ENCODE data around the gene USB1.

The USB1 gene

DNA sequence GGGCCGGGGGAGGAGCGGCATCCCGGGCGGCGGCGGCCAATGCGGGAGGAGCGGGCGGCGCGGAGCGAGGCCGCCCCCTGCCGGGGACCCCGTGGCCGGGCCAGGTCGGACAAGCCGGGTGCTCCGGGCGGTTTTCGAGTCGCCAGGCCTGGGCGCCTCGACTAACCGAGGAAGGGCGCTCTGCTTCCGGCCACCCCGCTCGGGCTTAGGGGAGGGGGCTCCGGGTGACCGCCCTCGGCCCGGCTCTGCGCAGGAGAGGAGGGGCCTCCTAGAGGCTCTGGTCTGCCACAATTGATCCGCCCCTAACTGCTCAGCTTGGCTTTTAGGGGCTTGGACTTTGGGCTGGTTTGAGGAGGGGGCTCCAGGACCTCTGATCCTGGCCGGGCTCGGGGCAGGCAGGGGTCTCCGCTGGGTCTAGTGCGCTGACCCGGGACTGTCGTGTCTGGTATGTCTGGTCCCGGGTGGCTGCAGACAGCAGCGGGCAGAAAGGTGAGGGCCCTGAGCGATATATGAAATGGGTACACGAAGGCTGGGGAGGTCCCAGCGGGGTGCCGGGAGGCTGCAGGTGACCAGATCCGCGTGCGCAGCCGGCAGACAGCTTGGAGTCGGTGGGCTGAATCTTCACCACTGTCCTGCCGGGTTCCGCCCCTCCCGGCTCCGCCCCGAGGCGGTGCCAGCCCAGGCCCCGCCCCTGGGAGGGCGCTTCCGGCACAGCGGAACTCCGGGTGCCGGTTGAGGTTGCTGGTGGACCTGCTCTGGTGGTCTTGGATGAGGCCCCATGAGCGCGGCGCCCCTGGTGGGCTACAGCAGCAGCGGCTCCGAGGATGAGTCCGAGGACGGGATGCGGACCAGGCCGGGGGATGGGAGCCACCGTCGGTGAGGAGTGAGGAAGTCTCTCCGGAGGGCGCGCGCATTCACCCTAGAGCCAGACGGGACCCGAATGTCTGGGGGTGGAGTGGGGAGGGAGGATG, at the start of gene USB1:
USB1 (plus strand) TSS at position 702 of the 971 bp plus-strand sequence; CDS start at position 779, 77 bp downstream.
- peak; percentile 91 for DNase-seq (ENCODE audit: low read depth)

DNA sequence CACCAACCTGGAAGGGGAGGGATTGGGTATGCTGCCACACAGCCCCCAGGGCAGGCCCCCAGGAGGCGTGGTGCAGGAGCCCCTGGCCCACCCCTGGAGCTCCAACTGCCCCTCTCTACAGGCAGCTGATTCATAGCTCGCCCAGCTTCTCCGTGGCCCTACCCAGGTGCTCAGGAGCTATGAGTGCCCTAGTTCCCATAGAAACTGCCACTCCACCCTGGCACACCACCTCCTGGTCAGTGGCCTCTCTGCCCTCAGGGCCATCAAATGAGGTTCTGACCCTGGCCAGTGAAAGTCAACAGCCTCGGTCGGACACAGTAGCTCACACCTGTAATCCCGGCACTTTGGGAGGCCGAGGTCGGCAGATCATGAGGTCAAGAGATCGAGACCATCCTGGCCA, 48.3 kb upstream of the USB1 start:
- no peak for DNase-seq (ENCODE audit: low read depth)

GRCh38 chr16:57953857-57954256, 47.4 kb upstream of the USB1 start:
- no peak for DNase-seq (ENCODE audit: low read depth)

- no peak for DNase-seq (ENCODE audit: low read depth)
Observed at GRCh38 chr16:57955572-57956188, 45.5 kb upstream of the USB1 start.

- no peak for DNase-seq (ENCODE audit: low read depth)
Observed at GRCh38 chr16:57956270-57956808, 44.9 kb upstream of the USB1 start.

- no peak for DNase-seq (ENCODE audit: low read depth)
Observed at GRCh38 chr16:57956924-57957672, 44.1 kb upstream of the USB1 start.

GRCh38 chr16:57957673-57958392, 43.4 kb upstream of the USB1 start:
- no peak for DNase-seq (ENCODE audit: low read depth)

DNA sequence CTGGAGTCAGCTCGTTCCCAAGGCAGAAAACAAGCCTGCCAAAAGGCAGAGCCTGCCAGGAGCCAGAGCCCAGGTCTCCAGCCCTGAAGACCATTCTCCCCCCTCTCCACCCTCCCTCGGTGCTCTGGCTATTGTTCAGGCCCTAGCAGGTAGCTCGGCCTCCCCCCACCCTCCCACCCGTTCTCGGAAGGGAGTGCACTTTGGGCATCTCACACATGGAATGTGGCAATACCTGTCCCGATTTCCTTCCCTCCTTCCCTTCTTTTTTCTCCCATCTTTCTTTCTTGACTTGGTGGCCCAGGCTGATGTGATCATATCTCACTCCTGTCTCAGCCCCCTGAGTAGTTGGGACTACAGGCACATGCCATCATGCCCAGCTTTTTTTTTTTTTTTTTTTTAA, 42.7 kb upstream of the USB1 start:
- DNase-seq (ENCODE audit: low read depth), result no peak

GRCh38 chr16:57959121-57959520, 42.1 kb upstream of the USB1 start:
- no peak for DNase-seq (ENCODE audit: low read depth)

- DNase-seq (ENCODE audit: low read depth), result no peak
Observed at GRCh38 chr16:57959804-57960203, 41.4 kb upstream of the USB1 start.

DNA sequence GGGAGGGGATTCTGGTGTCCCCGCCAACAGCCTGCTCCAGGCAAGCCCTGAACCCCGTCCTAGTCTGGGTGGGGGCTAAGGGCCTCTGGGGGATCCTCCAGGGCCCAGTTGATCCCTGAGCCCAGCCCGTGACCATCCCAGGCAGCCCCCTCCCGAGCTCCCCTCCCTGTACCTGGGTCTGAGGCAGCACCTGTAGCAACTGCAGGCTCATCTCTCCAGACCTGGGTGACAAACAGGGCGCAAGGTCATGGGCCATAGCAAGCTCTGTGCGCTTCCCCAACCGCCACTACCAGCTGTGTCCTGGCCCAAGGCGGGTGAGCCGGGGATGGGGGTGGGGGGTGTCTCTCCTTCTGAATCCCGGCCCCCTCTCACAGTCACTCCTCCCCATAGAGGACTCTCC, 40.9 kb upstream of the USB1 start:
- no peak for DNase-seq (ENCODE audit: low read depth)

- DNase-seq (ENCODE audit: low read depth), result no peak
Observed at GRCh38 chr16:57960826-57961472, 40.3 kb upstream of the USB1 start.

DNA sequence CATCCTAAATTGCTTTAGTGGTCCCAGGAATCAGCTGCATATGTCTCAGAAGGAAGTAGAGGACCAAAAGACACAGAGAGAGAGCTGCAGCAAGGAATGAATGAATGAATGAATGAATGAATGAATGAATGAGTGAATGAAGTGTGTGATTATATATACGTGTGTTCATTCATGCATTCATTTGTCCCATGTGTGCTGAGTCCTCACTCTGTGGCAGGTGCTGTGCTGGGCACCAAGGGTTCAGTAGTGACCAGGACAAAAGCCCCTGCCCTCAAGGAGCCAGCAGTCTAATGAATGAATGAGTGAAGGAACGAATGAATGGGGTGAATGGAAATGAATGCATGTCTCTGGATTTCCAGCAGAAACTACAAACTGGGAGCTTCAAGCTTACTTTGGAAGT, 39.7 kb upstream of the USB1 start:
- DNase-seq (ENCODE audit: low read depth), result no peak

GRCh38 chr16:57962046-57962445, 39.2 kb upstream of the USB1 start:
- DNase-seq (ENCODE audit: low read depth), result no peak

DNA sequence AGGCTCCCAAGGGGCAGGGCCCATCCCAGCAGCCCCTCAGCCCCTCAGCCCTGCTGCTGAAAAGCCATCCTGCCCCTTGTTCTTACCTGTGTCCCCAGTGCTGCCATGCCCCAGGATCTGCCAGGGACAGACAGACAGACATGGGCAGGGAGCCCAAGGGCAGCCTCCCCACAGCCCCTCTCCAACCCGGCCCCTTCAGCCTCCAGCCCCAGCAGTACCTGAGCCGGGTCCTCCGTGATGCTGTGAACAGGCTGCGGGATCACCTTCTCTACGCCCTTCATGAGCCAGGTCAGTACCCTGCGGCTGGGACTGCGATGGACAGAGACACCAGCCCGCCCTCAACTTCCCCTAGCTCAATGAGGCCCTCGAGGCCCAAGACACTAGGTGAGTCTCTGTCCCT, 38.5 kb upstream of the USB1 start:
- no peak for DNase-seq (ENCODE audit: low read depth)

DNA sequence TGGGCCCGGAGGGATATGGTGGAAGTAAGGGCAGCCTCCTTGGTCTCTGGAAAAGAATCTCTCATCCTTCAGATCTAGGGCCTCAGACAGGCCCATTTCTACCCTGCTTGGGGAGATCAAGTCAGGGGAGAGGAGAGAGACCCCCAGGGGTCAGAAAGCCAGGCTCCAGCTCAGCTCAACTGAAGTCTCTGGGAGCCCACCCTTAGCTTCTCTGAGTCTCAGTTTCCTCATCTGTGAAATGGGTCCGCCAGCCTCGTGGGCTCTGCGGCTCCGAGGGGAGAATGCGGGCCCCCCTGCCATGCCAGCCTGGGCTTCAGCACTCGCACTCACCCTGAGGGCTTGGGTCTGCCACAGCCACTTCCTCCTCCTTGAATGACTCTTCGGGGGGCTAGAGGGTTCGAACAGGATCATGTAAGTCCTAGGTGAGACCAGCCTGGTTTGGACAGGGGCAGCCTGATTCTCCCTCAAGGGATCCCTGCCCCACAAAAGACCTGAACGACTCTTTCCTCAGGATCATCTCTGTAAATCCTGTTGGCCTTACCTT, 37.0 kb upstream of the USB1 start:
- DNase-seq (ENCODE audit: low read depth), result no peak

- DNase-seq (ENCODE audit: low read depth), result no peak
Observed at GRCh38 chr16:57966204-57966771, 34.9 kb upstream of the USB1 start.

DNA sequence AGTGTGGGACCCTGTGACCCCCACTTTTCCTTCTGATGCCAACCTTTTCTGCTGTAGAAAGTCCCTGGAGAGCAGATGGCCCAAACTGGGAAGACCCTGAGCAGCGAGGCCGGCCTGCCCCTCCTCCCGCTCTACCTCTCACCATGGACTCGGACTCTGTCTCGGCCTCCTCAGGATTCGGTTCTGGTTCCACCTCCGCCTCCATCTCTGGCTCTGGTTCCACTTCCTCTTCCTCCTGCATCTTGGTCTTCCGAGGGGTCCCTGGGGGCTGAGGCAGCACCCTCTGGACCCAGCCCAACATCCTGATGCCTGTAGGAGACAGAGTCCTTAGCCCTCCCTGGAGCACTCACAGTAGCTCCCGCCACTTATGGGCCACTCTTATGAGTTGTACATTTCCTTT, 34.2 kb upstream of the USB1 start:
- no peak for DNase-seq (ENCODE audit: low read depth)

DNA sequence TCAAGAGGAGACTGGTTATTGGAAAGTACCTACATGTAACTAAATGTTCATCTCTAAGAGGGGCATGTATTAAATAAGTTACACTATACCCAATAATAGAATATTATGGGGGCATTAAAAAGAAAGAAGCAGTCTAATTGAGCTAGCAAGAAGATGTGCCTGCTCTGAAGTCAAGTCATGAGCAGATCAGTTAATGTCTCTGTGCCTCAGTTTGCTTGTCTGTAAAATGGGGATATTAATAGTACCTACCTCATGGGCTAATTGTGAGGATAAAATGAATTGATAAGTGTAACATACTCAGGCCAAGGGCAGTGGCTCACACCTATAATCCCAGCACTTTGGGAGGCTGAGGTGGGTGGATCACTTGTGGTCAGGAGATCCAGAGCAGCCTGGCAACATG, 33.3 kb upstream of the USB1 start:
- no peak for DNase-seq (ENCODE audit: low read depth)

DNA sequence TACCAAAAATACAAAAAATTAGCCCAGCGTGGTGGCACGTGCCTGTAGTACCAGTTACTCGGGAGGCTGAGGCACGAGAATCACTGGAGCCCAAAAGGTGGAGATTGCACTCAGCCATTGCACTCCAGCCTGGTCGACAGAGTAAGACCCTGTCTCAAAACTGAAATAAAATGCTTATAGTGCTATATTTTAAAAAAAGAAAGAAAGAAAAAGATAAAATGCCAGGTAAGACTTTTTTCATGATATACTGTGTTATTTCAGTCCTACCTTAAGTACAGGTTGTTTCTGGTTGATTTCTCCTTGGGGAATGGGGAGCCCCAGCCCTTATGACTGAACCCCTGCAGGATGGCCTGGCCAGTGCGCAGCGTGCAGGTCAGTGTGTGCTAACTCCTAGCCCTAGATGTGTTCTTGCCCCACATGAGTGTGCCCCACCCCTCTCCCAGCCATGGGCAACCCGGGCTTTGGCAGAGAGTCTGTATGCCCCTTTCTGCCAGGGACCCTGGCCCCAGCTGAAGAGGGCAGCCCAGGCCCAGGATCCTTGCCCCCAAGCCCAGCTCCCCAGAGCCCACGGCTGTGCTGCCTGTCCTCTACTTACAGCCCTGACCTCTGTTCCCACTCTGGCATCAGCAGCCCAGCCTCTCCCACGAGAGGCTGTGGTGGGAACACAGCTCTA, 31.6 kb upstream of the USB1 start:
- DNase-seq (ENCODE audit: low read depth), result no peak
